SKM-1 treated with dmso at 0.1 percent for 144 hours (cell line): ENCODE measurements around the gene CYTH3.

Experiments
- DNase-seq: peaks from one replicate; lab custom pipeline; 2025; ENCODE audit not compliant: unreplicated experiment; lab: John Stamatoyannopoulos, UW

Gene CYTH3

DNA sequence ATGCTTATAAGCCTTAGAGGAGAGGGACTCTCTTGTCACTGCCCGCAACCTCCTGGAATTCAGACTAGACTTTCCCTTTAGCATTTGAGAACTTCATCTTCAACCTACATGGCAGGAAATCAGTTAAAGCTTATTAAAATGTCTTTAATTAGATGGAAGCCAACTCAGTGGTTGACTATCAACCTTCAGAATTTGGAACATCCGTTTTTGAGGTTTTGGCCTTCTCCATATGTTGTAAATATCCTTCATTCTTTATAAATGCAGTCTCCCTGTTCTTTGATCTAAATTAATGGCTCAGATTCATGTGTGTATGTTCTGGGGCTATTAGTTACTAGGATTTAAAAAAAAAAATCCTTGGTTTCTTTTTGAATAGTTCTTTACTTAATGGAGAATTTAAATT is 156.2 kb downstream of the CYTH3 start:
- no peak for DNase-seq
